Measurements from ENCODE around the gene CAMKK1.

The CAMKK1 gene

GRCh38 chr17:3893003-3893719 is at the start of gene CAMKK1:
CAMKK1 (minus strand) TSS chr17:3893053; CDS start chr17:3885687, 7,366 bp downstream.
- peak; percentile 65 to 86 (median 70) for DNase-seq

- DNase-seq = no peak
These were observed 48.3 kb upstream of the CAMKK1 start for GRCh38 chr17:3940965-3941698.

- DNase-seq = no peak
These were observed 44.5 kb upstream of the CAMKK1 start for GRCh38 chr17:3937359-3937758.

- DNase-seq = no peak
These were observed 43.0 kb upstream of the CAMKK1 start for GRCh38 chr17:3935825-3936355.

GRCh38 chr17:3935140-3935542 is 42.3 kb upstream of the CAMKK1 start:
- peak in 1 of 4 experiments; percentile 31 for DNase-seq

GRCh38 chr17:3929764-3930163 is 36.9 kb upstream of the CAMKK1 start:
- DNase-seq = no peak

- no peak for DNase-seq
These were observed 36.3 kb upstream of the CAMKK1 start for GRCh38 chr17:3929181-3929580.

- DNase-seq = no peak
These were observed 35.6 kb upstream of the CAMKK1 start for GRCh38 chr17:3928406-3928805.

GRCh38 chr17:3927628-3928340 is 34.9 kb upstream of the CAMKK1 start:
- DNase-seq = no peak

- DNase-seq = no peak
These were observed 34.2 kb upstream of the CAMKK1 start for GRCh38 chr17:3926860-3927627.

GRCh38 chr17:3925684-3926485 is 33.0 kb upstream of the CAMKK1 start:
- DNase-seq = no peak

- DNase-seq = no peak
These were observed 31.9 kb upstream of the CAMKK1 start for GRCh38 chr17:3924512-3925350.

GRCh38 chr17:3923466-3924190 is 30.8 kb upstream of the CAMKK1 start:
- no peak for DNase-seq

- no peak for DNase-seq
These were observed 29.9 kb upstream of the CAMKK1 start for GRCh38 chr17:3922765-3923164.

GRCh38 chr17:3921502-3922319 is 28.9 kb upstream of the CAMKK1 start:
- DNase-seq = no peak

- no peak for DNase-seq
These were observed 28.2 kb upstream of the CAMKK1 start for GRCh38 chr17:3921006-3921405.

GRCh38 chr17:3919123-3919624 is 26.3 kb upstream of the CAMKK1 start:
- no peak for DNase-seq

GRCh38 chr17:3918372-3919122 is 25.7 kb upstream of the CAMKK1 start:
- DNase-seq = no peak

Data from activated naive CD4-positive, alpha-beta T cell (primary cell).